ENCODE results near the gene TMEM72. TPM values are rescaled to one million over a fixed set of nuclear protein-coding genes. Genes with fewer than 3 reads are reported as not detected.

The TMEM72 gene
- polyA plus RNA-seq, 1 donor (not counting 4 experiments of a cell fraction or from before 2014, with no cell fraction given): not detected

DNA sequence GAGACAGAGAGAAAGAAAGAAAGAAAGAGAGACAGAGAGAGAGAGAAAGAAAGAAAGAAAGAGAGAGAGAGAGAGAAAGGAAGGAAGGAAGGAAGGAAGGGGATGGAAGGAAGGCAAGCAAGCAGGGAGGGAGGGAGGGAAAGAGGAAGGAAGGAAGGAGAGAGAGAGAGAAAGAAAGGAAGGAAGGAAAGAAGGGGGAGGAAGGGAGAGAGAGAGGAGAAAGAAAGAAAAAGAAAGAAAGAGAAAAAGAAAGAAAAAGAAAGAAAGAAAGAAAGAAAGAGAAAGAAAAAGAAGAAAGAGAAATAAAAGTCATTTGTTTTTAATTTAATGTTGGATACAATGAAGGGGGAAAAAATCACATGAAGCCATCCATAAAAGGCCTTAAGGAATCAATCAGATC, 43.8 kb downstream of the TMEM72 start:
- Histone ChIP-seq H2AFZ (ENCODE audit: control insufficient read depth, low read length) (no peak overlapping the region), H3K36me3 (ENCODE audit: control insufficient read depth in 2 of 2, extremely low read depth in 1 of 2, insufficient read depth in 2 of 2, low read length in 2 of 2) (peaks cover 0 to 2% of the 10 kb centered on the region in 2 experiments), H3K4me1 (ENCODE audit: control insufficient read depth, extremely low read depth, insufficient read depth, low read length) (peaks cover 12% of the 10 kb centered on the region), H4K20me1 (ENCODE audit: control insufficient read depth, extremely low read depth, insufficient read depth, low read length) (no peaks in the 10 kb centered on the region), H3K9ac (ENCODE audit: control insufficient read depth, extremely low read depth, insufficient read depth, low read length) (no peak overlapping the region), H3K4me3 (ENCODE audit: control insufficient read depth in 2 of 3, extremely low read depth in 1 of 3, insufficient read depth in 2 of 3, low read depth in 1 of 3, low read length in 3 of 3) (no peak overlapping the region), H3K79me2 (ENCODE audit: control insufficient read depth, insufficient read depth, low read length) (no peaks in the 10 kb centered on the region), H3K27ac (ENCODE audit: control insufficient read depth, insufficient read depth, low read length) (no peak overlapping the region), H3K9me3 (ENCODE audit: control insufficient read depth, low read depth, low read length) (no peaks in the 10 kb centered on the region), H3K4me2 (ENCODE audit: control insufficient read depth, extremely low read depth, insufficient read depth, low read depth, low read length) (no peak overlapping the region), H3K9me1 (ENCODE audit: control insufficient read depth, extremely low read depth, insufficient read depth, low read length) (no peaks in the 10 kb centered on the region), H3K27me3 (ENCODE audit: control insufficient read depth, extremely low read depth, insufficient read depth, low read length) (no peaks in the 10 kb centered on the region)
- FAIRE-seq: no peak
- dilution Hi-C loops (cut with MboI; ENCODE audit: extremely low pct_ligation_motif_present, low sequenced_read_pairs): no loop called here
- TF ChIP-seq CTCF (optimal IDR thresholded peaks at IDR 0.05 in 1 of 3, IDR thresholded peaks at IDR 0.05 in 1 of 3, conservative IDR thresholded peaks at IDR 0.05 in 1 of 3; ENCODE audit: extremely low read depth in 1 of 3, insufficient read depth in 2 of 3, low read length in 3 of 3): no peak
- TF ChIP-seq EZH2 (IDR thresholded peaks at IDR 0.05; ENCODE audit: low read length): no peak
- DNase-seq (ENCODE audit: low read depth, low spot score): no peak

- no peaks in the 10 kb centered on the region for H3K27me3 ChIP-seq (ENCODE audit: control insufficient read depth, extremely low read depth, insufficient read depth, low read length)
- dilution Hi-C loops (cut with MboI; ENCODE audit: extremely low pct_ligation_motif_present, low sequenced_read_pairs): no loop called here
- no peak for TF ChIP-seq CTCF (optimal IDR thresholded peaks at IDR 0.05 in 1 of 3, IDR thresholded peaks at IDR 0.05 in 1 of 3, conservative IDR thresholded peaks at IDR 0.05 in 1 of 3; ENCODE audit: extremely low read depth in 1 of 3, insufficient read depth in 2 of 3, low read length in 3 of 3)
- TF ChIP-seq EZH2 (IDR thresholded peaks at IDR 0.05; ENCODE audit: low read length): no peak
- no peak for FAIRE-seq
- no peaks in the 10 kb centered on the region for H3K9me1 ChIP-seq (ENCODE audit: control insufficient read depth, extremely low read depth, insufficient read depth, low read length)
- H3K79me2 ChIP-seq (ENCODE audit: control insufficient read depth, insufficient read depth, low read length): no peaks in the 10 kb centered on the region
- H3K9me3 ChIP-seq (ENCODE audit: control insufficient read depth, low read depth, low read length): no peaks in the 10 kb centered on the region
- H3K4me2 ChIP-seq (ENCODE audit: control insufficient read depth, extremely low read depth, insufficient read depth, low read depth, low read length): no peak overlapping the region
- DNase-seq (ENCODE audit: low read depth, low spot score): no peak
- H3K27ac ChIP-seq (ENCODE audit: control insufficient read depth, insufficient read depth, low read length): no peak overlapping the region
- H3K9ac ChIP-seq (ENCODE audit: control insufficient read depth, extremely low read depth, insufficient read depth, low read length): no peak overlapping the region
- H3K4me3 ChIP-seq (ENCODE audit: control insufficient read depth in 2 of 3, extremely low read depth in 1 of 3, insufficient read depth in 2 of 3, low read depth in 1 of 3, low read length in 3 of 3): no peak overlapping the region
- no peaks in the 10 kb centered on the region for H4K20me1 ChIP-seq (ENCODE audit: control insufficient read depth, extremely low read depth, insufficient read depth, low read length)
- peaks cover 0 to 2% of the 10 kb centered on the region in 2 experiments for H3K36me3 ChIP-seq (ENCODE audit: control insufficient read depth in 2 of 2, extremely low read depth in 1 of 2, insufficient read depth in 2 of 2, low read length in 2 of 2)
- no peak overlapping the region for H2AFZ ChIP-seq (ENCODE audit: control insufficient read depth, low read length)
- peaks cover 12% of the 10 kb centered on the region for H3K4me1 ChIP-seq (ENCODE audit: control insufficient read depth, extremely low read depth, insufficient read depth, low read length)
These were observed 44.4 kb downstream of the TMEM72 start for GRCh38 chr10:44955413-44956070.
